ENCODE measurements around the gene BMS1. TPM values are rescaled to one million over a fixed set of nuclear protein-coding genes. Genes with fewer than 3 reads are reported as not detected.
"Not testable (repeated sequence)": the region's sequence is repeated elsewhere in the genome, so short reads cannot be mapped to it uniquely, and the experiment has no call there.

BMS1 gene
- total RNA-seq, 1 experiment from 2014 or later: 40.0 TPM

GRCh38 chr10:42738679-42739078 is 43.9 kb upstream of the BMS1 start:
- no peak overlapping the region for H3K27ac ChIP-seq (ENCODE audit: low read depth, low read length)
- no peaks in the 10 kb centered on the region for H3K36me3 ChIP-seq (ENCODE audit: control insufficient read depth in 1 of 2, insufficient read depth in 2 of 2, low read length in 2 of 2)
- H3K9ac ChIP-seq (ENCODE audit: low read length): no peak overlapping the region
- H3K9me3 ChIP-seq (ENCODE audit: control insufficient read depth in 1 of 2, insufficient read depth in 1 of 2, low read depth in 1 of 2, low read length in 2 of 2): no peaks in the 10 kb centered on the region; a peak in 1 of 4 replicates
- H3K4me1 ChIP-seq (ENCODE audit: control insufficient read depth in 1 of 2, insufficient read depth in 2 of 2, low read length in 2 of 2): no peaks in the 10 kb centered on the region
- no peaks in the 10 kb centered on the region for H3K79me2 ChIP-seq (ENCODE audit: insufficient read depth, low read length)
- RAD21 ChIA-PET (ENCODE audit: low non-redundant PET in 1 of 2, low total read pairs in 2 of 2, uncharacterized antibody in 2 of 2, unreplicated experiment in 2 of 2): no interaction called here
- no peaks in the 10 kb centered on the region for H3K9me2 ChIP-seq (ENCODE audit: insufficient read depth)
- no peak overlapping the region for H2AFZ ChIP-seq (ENCODE audit: low read depth, low read length, poor library complexity, severe bottlenecking)
- TF ChIP-seq CBX3 (IDR thresholded peaks at IDR 0.05; ENCODE audit: low read depth) (no peak), JUND (IDR thresholded peaks at IDR 0.05) (no peak)
- TF ChIP-seq, protein P1, sequence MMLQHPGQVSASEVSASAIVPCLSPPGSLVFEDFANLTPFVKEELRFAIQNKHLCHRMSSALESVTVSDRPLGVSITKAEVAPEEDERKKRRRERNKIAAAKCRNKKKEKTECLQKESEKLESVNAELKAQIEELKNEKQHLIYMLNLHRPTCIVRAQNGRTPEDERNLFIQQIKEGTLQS (IDR thresholded peaks at IDR 0.05): no peak
- TF ChIP-seq, protein P2, sequence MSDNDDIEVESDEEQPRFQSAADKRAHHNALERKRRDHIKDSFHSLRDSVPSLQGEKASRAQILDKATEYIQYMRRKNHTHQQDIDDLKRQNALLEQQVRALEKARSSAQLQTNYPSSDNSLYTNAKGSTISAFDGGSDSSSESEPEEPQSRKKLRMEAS (IDR thresholded peaks at IDR 0.05): no peak
- no peak overlapping the region for H3K4me3 ChIP-seq (replicated peaks in 1 of 2; ENCODE audit: low read depth in 1 of 2, low read length in 2 of 2)
- CTCF ChIA-PET: no interaction called here
- DNase-seq (ENCODE audit: low read depth, low spot score) (no peak), ATAC-seq (no peak)
- no TSS peak for BruUV-seq (replicated peaks)
- POLR2A ChIA-PET: no interaction called here
- no peaks in the 10 kb centered on the region for H4K20me1 ChIP-seq (ENCODE audit: insufficient read depth)
- intact Hi-C loops (cut with micrococcal nuclease): loop anchor here (10.0 kb wide), 1 partner anchor 194 kb away; no protein-coding TSS in a partner anchor
- no peaks in the 10 kb centered on the region for H3K27me3 ChIP-seq (ENCODE audit: insufficient read depth, low read length)
- no peak overlapping the region for H3K4me2 ChIP-seq (ENCODE audit: low read length)

DNA sequence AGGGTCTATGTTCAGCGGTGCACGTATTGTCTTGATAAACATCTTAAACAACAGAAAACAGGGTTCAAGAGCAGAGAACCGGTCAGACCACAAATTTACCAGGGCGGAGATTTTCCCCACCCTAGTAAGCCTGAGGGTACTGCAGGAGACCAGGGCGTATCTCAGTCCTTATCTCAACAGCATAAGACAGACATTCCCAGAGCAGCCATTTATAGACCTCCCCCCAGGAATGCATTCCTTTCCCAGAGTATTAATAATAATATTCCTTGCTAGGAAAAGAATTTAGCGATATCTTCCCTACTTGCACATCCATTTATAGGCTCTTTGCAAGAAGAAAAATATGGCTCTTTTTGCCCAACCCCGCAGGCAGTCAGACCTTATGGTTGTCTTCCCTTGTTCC is 41.1 kb upstream of the BMS1 start:
- RAD21 ChIA-PET (ENCODE audit: low non-redundant PET in 1 of 2, low total read pairs in 2 of 2, uncharacterized antibody in 2 of 2, unreplicated experiment in 2 of 2); H3K79me2 ChIP-seq (ENCODE audit: insufficient read depth, low read length); H3K4me2 ChIP-seq (ENCODE audit: low read length); H3K4me1 ChIP-seq (ENCODE audit: control insufficient read depth in 1 of 2, insufficient read depth in 2 of 2, low read length in 2 of 2); DNase-seq (ENCODE audit: low read depth, low spot score); H3K9me2 ChIP-seq (ENCODE audit: insufficient read depth); CTCF ChIA-PET; H3K27ac ChIP-seq (ENCODE audit: low read depth, low read length); POLR2A ChIA-PET; H3K9ac ChIP-seq (ENCODE audit: low read length); H3K27me3 ChIP-seq (ENCODE audit: insufficient read depth, low read length); H3K9me3 ChIP-seq (ENCODE audit: control insufficient read depth in 1 of 2, insufficient read depth in 1 of 2, low read depth in 1 of 2, low read length in 2 of 2); BruUV-seq (replicated peaks); H3K36me3 ChIP-seq (ENCODE audit: control insufficient read depth in 1 of 2, insufficient read depth in 2 of 2, low read length in 2 of 2); H2AFZ ChIP-seq (ENCODE audit: low read depth, low read length, poor library complexity, severe bottlenecking); H4K20me1 ChIP-seq (ENCODE audit: insufficient read depth); ATAC-seq; H3K4me3 ChIP-seq (replicated peaks in 1 of 2; ENCODE audit: low read depth in 1 of 2, low read length in 2 of 2): not testable (repeated sequence)
- intact Hi-C loops (cut with micrococcal nuclease): loop anchor here (10.0 kb wide), 1 partner anchor 47 kb away; no protein-coding TSS in a partner anchor
